Measurements from ENCODE around the gene PLA2G12B.

GRCh38 chr10:72981882-72982529 is 27.4 kb upstream of the PLA2G12B start:
- TF ChIP-seq CTCF (IDR thresholded peaks at IDR 0.05) = no peak
- no peak for TF ChIP-seq POLR2A (IDR thresholded peaks at IDR 0.05)
- TF ChIP-seq EP300 (IDR thresholded peaks at IDR 0.05) = no peak

All from ovary (tissue), 3 donors.